ENCODE results near the gene PIGM. TPM values are rescaled to one million over a fixed set of nuclear protein-coding genes. Genes with fewer than 3 reads are reported as not detected.

PIGM gene
- total RNA-seq, 1 experiment from 2014 or later = 13.2 TPM

GRCh38 chr1:160064164-160064563 lies 32.4 kb upstream of the PIGM start:
- Mint-ChIP-seq H3K4me3 (ENCODE audit: low read depth, unreplicated experiment) (no peak overlapping the region), H3K4me1 (ENCODE audit: low read depth, unreplicated experiment) (no peaks in the 10 kb centered on the region), H3K27ac (ENCODE audit: unreplicated experiment) (no peak overlapping the region), H3K9me3 (ENCODE audit: low read depth, unreplicated experiment) (no peaks in the 10 kb centered on the region), H3K36me3 (ENCODE audit: insufficient read depth, unreplicated experiment) (no peaks in the 10 kb centered on the region), H3K27me3 (ENCODE audit: unreplicated experiment) (peaks cover 62% of the 10 kb centered on the region)
- no peak for TF ChIP-seq CTCF (IDR thresholded peaks at IDR 0.05; ENCODE audit: unreplicated experiment)
- intact Hi-C loops (cut with micrococcal nuclease; ENCODE audit: unreplicated experiment) = no loop called here
- CTCF ChIA-PET = no interaction called here
- DNase-seq = no peak
- no TSS peak for BruUV-seq (replicated peaks)

GRCh38 chr1:160063176-160063575 lies 31.4 kb upstream of the PIGM start:
- intact Hi-C loops (cut with micrococcal nuclease; ENCODE audit: unreplicated experiment) = no loop called here
- BruUV-seq (replicated peaks) = no TSS peak
- CTCF ChIA-PET = interaction anchor here (0.9 kb wide), 1 partner anchor 23 kb away, joined by 4 read pairs; no protein-coding TSS in a partner anchor

GRCh38 chr1:160062230-160062532 lies 30.4 kb upstream of the PIGM start:
- H3K9me3 Mint-ChIP-seq (ENCODE audit: low read depth, unreplicated experiment) = no peaks in the 10 kb centered on the region
- DNase-seq = no peak
- no peaks in the 10 kb centered on the region for H3K36me3 Mint-ChIP-seq (ENCODE audit: insufficient read depth, unreplicated experiment)
- BruUV-seq (replicated peaks) = no TSS peak
- intact Hi-C loops (cut with micrococcal nuclease; ENCODE audit: unreplicated experiment) = no loop called here
- no peaks in the 10 kb centered on the region for H3K4me1 Mint-ChIP-seq (ENCODE audit: low read depth, unreplicated experiment)
- H3K27me3 Mint-ChIP-seq (ENCODE audit: unreplicated experiment) = peaks cover 62% of the 10 kb centered on the region
- no peak overlapping the region for H3K4me3 Mint-ChIP-seq (ENCODE audit: low read depth, unreplicated experiment)
- TF ChIP-seq CTCF (IDR thresholded peaks at IDR 0.05; ENCODE audit: unreplicated experiment) = no peak
- CTCF ChIA-PET = no interaction called here
- no peak overlapping the region for H3K27ac Mint-ChIP-seq (ENCODE audit: unreplicated experiment)

More at GRCh38 chr1:160063176-160063575, 31.4 kb upstream of the PIGM start:
- no peaks in the 10 kb centered on the region for H3K4me1 Mint-ChIP-seq (ENCODE audit: low read depth, unreplicated experiment)
- no peaks in the 10 kb centered on the region for H3K9me3 Mint-ChIP-seq (ENCODE audit: low read depth, unreplicated experiment)
- DNase-seq = no peak
- TF ChIP-seq CTCF (IDR thresholded peaks at IDR 0.05; ENCODE audit: unreplicated experiment) = no peak
- H3K27ac Mint-ChIP-seq (ENCODE audit: unreplicated experiment) = no peak overlapping the region
- no peaks in the 10 kb centered on the region for H3K36me3 Mint-ChIP-seq (ENCODE audit: insufficient read depth, unreplicated experiment)
- H3K27me3 Mint-ChIP-seq (ENCODE audit: unreplicated experiment) = peaks cover 62% of the 10 kb centered on the region
- no peak overlapping the region for H3K4me3 Mint-ChIP-seq (ENCODE audit: low read depth, unreplicated experiment)

- Mint-ChIP-seq H3K4me3 (ENCODE audit: low read depth, unreplicated experiment) (no peak overlapping the region), H3K27ac (ENCODE audit: unreplicated experiment) (no peak overlapping the region), H3K27me3 (ENCODE audit: unreplicated experiment) (peaks cover 62% of the 10 kb centered on the region), H3K36me3 (ENCODE audit: insufficient read depth, unreplicated experiment) (no peaks in the 10 kb centered on the region), H3K9me3 (ENCODE audit: low read depth, unreplicated experiment) (no peaks in the 10 kb centered on the region), H3K4me1 (ENCODE audit: low read depth, unreplicated experiment) (no peaks in the 10 kb centered on the region)
- no peak for DNase-seq
- TF ChIP-seq CTCF (IDR thresholded peaks at IDR 0.05; ENCODE audit: unreplicated experiment) = no peak
- no TSS peak for BruUV-seq (replicated peaks)
- intact Hi-C loops (cut with micrococcal nuclease; ENCODE audit: unreplicated experiment) = no loop called here
- CTCF ChIA-PET = no interaction called here
Measured at GRCh38 chr1:160061369-160062229, 29.8 kb upstream of the PIGM start.
